Pulmonary artery endothelial cell (primary cell): ENCODE results near the gene DCC. TPM values are rescaled to one million over a fixed set of nuclear protein-coding genes. Genes with fewer than 3 reads are reported as not detected.

ENCODE experiments used
- DNase-seq: peaks from one replicate; pipeline ENCODE4 v3.0.0-alpha.2; 2011; ENCODE audit warnings: low read depth, low spot score
- total RNA-seq: library from RNA; depleted of rRNA; stranded (reverse); fragments of >200 nt; gene quantifications from 2 replicates; pipeline ENCODE4 v1.2.3, GENCODE V29; 2014

DCC gene
- total RNA-seq, result not detected in 2 replicates

GRCh38 chr18:52339891-52340371 lies at the start of gene DCC:
DCC (plus strand) TSS chr18:52340197; CDS start chr18:52340788, 591 bp downstream.
- DNase-seq, result no peak

DNA sequence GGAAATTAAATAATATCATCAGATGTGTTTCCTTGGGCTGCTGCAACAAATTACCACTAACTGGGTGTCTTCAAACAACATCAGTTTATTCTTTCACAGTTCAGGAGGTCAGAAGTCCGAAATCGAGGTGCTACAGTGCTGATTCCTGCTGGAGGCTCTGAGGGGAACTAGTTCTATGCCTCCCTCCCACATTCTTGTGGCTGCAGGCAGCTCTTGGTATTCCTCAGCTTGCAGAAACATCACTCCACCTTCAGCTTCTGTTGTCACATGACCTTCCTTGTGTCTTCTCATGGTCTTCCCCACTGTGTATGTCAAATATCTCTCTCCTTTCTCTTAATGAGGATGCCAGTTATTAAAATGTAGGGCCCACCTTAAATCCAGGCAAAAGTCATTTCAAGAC lies 29.3 kb upstream of the DCC start:
- DNase-seq, result no peak

GRCh38 chr18:52311331-52311730 lies 28.7 kb upstream of the DCC start:
- DNase-seq, result no peak

DNA sequence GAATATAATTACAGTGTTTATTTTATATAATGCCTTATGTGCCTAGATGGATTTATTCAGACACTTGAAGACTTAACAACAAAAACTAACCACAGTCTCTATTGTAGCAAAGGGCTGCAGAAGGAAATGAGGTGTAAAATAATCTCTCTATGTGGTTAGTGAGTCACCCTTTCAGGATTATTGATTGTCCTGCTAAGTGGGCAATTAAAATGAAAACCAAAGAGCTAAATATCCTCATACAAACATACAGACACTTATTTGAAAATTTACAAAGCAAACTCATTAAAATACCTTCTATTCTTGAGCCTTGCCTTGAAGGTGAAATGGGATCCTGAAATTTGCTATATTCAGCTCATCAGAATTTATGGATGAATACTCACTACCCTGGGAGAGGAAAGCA lies 27.7 kb upstream of the DCC start:
- DNase-seq, result no peak

DNA sequence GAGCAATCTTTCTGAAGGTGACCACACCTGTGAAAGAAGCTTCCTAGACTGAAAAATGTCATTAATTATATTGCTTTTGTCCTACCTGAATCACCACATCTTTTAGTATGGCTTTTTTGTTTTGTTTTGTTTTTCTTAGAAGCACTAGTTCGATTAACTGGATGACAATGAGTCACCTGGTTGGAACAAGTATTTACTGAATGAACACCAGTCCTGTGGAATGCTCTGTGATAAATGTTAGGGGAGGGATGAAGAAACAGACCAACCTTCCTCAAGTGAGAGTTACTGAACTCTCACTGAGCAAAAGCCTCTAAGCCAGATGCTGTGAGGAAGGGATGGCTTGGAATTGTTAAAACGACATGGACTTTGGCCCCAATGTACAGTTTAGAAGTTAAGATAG lies 26.8 kb upstream of the DCC start:
- DNase-seq, result no peak

DNA sequence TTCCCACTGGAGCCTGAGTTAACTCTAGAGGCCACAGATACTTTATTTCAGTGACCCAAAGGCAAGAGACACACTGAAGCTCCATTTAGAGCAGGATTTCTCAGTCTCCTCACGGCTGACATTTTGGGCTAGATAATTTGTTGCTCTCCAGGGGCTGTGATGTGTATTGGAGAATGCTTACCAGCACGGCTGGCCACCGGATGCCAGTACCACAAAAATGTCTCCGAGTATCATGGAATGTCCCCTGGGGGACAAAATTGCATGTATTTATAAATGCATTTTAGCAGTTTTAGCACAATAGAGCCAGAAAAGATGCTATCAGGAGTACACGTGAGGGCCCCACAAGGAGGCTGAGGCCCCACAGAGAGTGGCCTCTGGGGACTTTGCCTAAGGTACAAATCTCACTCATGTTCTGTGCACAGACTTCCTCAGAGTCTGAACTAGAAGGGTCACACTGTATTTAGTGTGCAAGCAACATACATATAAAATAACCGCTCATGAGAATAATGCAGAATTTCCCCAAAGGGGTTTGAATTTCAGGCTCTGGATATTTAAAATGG lies 20.5 kb upstream of the DCC start:
- no peak for DNase-seq

- DNase-seq, result no peak
These were observed 17.7 kb upstream of the DCC start for GRCh38 chr18:52322307-52322706.

DNA sequence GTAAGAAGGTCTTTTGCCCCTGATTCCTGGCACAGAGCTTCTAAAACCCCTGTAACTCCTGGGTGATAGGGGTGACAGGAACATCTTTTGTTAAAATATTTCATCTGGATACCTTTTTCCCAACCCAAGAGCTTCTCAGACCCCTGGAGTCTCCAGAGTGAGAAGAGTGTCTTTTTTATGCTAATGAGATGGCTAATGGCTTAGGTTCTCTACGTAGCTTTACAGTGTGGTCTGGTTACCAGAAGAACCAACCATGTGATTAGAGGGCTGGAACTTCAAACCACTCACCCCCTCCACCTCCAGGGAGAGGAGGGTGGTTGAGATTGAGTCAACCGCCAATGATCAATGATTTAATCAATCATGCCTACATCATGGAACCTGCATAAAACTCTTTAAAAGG lies 16.2 kb upstream of the DCC start:
- no peak for DNase-seq

GRCh38 chr18:52325997-52326396 lies 14.0 kb upstream of the DCC start:
- DNase-seq, result no peak

DNA sequence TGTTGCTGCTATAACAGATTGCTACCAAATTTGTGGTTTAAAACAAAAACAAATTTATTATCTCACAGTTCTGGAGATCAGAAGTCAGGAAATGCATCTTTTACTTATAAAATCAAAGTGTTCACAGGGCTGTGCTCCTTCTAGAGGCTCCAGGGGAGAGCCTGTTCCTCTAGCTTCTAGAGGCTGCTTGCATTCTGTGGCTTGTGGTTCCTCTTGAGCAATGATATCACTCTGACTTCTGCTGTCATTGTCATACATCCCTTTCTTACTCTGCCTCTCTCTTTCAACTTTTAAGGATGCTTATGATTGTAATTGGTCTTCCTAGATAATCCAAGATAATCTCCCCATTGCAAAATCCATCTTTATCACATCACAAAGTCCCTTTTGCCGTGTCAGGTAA lies 6.1 kb upstream of the DCC start:
- DNase-seq, result no peak

- DNase-seq, result no peak
These were observed 5.7 kb upstream of the DCC start for GRCh38 chr18:52334307-52334706.

- no peak for DNase-seq
These were observed 5.1 kb upstream of the DCC start for GRCh38 chr18:52334896-52335295.

DNA sequence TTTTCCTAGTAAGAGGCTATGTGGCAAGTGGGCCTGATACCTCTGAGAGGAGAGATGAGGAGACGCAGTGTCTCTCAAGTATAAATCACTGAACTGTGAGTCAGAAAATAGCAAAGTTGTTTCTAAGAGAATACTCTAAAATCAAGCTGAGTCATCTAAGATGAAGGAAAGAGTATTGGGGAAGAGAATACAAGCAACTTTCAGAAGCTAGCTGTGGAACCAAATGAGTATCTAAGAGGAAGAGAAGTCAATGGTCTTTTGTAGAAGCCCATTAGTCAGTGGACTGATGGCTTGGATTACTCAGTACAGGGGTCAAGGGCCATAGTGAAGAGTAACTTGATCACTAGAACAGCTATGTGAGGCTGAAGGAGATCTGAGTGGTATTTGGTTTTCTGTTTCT lies 2.7 kb upstream of the DCC start:
- DNase-seq, result no peak

- no peak for DNase-seq
These were observed 557 bp downstream of the DCC start for GRCh38 chr18:52340406-52341102.

DNA sequence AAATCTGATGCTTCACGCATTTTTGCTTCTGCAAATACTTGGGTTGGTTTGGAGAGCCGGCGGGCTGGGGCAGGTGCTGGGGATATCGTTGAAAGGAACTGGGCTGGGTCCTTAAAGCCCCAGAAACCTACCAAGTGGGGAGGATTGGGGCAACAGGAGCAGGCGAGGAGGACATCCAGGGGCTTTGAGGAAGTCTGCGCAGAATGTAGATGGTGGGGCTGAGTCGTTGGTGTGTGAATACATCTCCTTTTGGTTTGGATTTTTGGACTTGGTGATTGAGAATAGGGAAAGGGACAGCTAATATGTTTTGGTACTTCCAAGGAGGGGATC lies 1.1 kb downstream of the DCC start:
- DNase-seq, result no peak

GRCh38 chr18:52341608-52342381 lies 1.8 kb downstream of the DCC start:
- no peak for DNase-seq

GRCh38 chr18:52342456-52342855 lies 2.5 kb downstream of the DCC start:
- no peak for DNase-seq

- no peak for DNase-seq
These were observed 3.1 kb downstream of the DCC start for GRCh38 chr18:52343138-52343537.

DNA sequence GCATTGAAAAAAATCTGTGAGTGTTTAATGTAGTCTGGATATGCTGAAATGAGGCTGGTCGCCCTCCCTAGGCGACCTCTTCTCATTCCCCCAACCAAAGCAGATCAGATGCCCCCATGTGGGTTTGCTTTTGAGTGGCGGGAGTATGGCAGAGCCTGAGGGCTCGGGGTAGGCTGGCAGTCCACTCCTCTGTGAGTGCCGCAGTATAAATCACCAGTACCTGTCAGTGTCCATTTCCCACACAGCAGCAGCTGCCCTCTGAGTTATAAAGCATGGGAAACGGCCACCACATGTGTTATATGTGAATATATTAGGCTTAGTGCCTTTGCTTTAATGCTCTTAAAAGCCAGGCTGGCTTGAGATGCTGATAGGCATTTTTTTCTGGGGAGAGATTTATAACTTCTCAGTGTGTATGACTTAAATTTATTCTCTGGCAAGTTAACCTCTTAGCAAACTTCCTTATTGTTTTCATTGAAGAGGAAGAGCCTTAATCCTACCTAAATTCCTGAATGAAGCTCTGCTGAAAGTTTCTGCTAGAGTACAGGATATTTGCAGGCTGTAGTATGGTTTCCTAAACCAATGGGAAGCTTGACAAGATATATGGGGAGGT lies 3.8 kb downstream of the DCC start:
- DNase-seq, result no peak

DNA sequence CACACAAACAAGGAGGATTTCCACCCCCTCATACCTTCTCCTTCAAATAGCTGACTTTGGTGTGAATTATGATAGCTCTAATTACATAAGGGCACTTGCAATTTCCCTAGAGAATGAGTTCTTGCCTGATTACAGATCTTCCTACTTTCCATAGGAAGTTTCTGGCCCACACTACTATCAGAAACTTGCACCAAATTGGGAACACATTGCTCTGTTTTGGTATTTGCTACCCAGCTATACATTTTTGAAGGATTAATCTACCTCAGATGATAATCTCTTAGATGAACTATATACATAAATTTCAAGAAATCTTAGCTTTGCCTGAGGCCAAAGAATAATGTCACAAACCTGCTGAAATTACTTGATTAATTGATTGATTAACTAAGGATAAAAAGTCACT lies 4.9 kb downstream of the DCC start:
- no peak for DNase-seq

DNA sequence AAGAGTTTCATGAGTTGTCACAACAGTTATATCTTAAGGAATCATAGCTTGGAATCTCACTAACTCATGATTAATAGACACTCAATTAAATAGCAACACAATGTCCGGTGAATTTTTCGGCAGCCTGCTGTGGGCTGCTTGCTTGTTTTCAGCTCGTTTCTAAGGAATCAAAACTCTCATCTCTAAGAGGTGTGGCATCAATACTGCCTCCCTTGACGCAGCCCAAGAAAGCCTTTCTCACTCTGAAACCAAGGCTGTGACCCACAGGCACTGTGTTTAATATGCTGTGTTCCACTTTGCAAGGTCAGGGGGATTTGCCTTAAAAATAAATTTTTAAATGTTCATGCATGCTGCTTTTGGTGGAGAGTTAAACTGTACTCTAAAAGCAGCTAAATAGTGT lies 5.4 kb downstream of the DCC start:
- DNase-seq, result no peak

DNA sequence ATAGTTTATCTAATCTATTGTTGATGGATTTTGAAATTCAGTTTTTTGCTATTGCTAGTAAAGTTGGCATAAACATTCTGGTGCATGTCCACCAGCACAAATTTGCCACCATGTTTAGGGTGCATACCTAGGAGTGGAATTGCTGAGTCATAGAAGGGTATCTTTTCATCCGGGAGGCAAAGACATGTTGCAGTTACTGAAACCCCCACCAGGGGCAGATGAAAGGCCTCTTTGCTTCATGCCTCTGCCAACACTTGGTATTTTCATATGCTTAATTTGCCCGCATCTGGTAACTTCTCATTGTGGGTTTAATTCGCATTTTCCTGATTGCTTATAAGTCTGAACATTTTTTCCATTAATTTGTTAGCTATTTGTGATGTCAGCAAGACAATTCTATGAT lies 8.2 kb downstream of the DCC start:
- no peak for DNase-seq
